ENCODE measurements around the gene LNX1.

The LNX1 gene

DNA sequence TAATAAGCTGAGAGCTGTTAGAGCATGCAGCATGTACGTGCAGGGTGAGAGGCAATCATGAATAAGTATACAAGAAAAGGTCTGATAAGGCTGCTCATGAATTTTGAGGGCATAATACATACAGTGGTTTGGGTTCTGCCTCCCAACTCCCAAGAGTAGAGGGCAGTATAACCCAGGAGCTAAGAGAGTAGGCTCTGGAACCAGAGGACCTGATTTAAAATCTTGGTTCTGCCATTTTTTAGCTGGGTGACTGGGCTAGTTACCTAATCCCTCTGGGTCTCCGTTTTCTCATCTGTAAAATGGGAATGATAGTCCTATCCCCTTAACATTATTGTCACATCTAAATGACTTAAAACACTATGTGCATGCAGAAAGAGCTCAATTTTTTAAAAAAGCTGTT is 85.3 kb downstream of the LNX1 start:
- H3K27me3 ChIP-seq (replicated peaks) = no peaks in the 10 kb centered on the region
- TF ChIP-seq, protein P1, sequence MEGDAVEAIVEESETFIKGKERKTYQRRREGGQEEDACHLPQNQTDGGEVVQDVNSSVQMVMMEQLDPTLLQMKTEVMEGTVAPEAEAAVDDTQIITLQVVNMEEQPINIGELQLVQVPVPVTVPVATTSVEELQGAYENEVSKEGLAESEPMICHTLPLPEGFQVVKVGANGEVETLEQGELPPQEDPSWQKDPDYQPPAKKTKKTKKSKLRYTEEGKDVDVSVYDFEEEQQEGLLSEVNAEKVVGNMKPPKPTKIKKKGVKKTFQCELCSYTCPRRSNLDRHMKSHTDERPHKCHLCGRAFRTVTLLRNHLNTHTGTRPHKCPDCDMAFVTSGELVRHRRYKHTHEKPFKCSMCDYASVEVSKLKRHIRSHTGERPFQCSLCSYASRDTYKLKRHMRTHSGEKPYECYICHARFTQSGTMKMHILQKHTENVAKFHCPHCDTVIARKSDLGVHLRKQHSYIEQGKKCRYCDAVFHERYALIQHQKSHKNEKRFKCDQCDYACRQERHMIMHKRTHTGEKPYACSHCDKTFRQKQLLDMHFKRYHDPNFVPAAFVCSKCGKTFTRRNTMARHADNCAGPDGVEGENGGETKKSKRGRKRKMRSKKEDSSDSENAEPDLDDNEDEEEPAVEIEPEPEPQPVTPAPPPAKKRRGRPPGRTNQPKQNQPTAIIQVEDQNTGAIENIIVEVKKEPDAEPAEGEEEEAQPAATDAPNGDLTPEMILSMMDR (IDR thresholded peaks at IDR 0.05; ENCODE audit: low read depth, low read length, missing control alignments) = peak; percentile 59
- peak; percentile 24 for DNase-seq
- H3K27ac ChIP-seq = no peak overlapping the region
- no peaks in the 10 kb centered on the region for H3K36me3 ChIP-seq (replicated peaks)
- H3K4me3 ChIP-seq (ENCODE audit: low read depth, low read length) = no peak overlapping the region
- in situ Hi-C loops (cut with HindIII; ENCODE audit: low pct_ligation_motif_present, low sequenced_read_pairs) = no loop called here

DNA sequence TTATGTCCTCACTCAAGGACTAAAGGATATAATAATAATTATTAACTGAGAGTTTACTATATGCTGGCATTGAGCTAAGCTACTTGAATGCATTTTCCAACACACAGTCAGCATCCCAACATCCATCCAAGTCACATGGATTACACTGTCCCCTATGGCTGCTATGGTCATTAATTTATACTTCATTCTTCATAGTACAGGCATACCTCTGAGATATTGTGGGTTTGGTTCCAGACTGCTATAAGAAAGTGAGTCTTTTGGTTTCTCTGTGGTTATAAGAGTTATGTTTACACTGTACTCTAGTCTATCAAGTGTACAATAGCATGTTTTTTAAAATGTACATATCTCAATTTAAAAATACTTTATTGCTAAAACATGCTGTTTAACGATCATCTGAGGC is 89.2 kb downstream of the LNX1 start:
- in situ Hi-C loops (cut with HindIII; ENCODE audit: low pct_ligation_motif_present, low sequenced_read_pairs) = no loop called here
- TF ChIP-seq, protein P1 (IDR thresholded peaks at IDR 0.05; ENCODE audit: low read depth, low read length, missing control alignments) = no peak
- Histone ChIP-seq H3K27me3 (replicated peaks) (no peaks in the 10 kb centered on the region), H3K36me3 (replicated peaks) (no peaks in the 10 kb centered on the region), H3K4me3 (ENCODE audit: low read depth, low read length) (no peak overlapping the region), H3K27ac (no peak overlapping the region)
- DNase-seq = no peak

DNA sequence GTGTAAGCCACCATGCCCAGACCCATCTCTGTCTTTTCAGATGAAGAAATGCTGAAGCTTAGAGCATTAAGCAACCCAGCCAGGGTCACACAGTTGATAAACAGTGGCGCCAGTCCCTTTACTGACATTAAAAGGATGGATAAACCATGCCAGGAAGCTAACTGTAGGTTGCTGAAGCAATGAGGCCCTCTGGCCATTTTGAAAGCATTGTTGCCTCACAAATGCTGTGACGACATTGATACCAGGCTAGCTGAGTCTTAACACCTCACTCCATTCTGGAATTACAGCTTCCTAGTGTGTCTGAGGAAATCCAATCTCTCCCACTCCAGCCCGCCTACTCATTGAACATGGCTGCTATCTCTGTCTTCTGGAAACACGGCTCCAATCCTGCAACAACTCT is 89.7 kb downstream of the LNX1 start:
- Histone ChIP-seq H3K27ac (no peak overlapping the region), H3K4me3 (ENCODE audit: low read depth, low read length) (no peak overlapping the region), H3K27me3 (replicated peaks) (no peaks in the 10 kb centered on the region), H3K36me3 (replicated peaks) (no peaks in the 10 kb centered on the region)
- in situ Hi-C loops (cut with HindIII; ENCODE audit: low pct_ligation_motif_present, low sequenced_read_pairs) = no loop called here
- TF ChIP-seq, protein P1 (IDR thresholded peaks at IDR 0.05; ENCODE audit: low read depth, low read length, missing control alignments) = no peak
- no peak for DNase-seq

DNA sequence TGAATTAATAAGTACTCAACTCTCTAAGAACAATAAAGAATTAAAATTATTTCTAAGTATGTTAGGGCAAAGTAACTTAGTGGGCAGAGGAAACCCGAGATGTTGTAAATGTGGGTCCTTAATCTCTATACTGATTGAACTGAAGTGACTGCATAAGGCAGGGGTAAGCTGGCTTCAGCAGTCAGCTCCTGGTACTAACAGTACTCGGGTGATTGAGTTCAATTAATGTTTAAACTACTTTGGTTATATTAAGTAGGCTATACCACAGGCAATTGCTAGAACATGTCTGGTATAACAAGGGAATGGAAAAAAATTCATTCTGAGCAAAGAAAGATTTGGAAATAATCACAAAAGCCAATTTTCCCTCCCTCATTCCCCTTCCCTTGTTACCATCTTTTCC is 90.7 kb downstream of the LNX1 start:
- no peak for DNase-seq
- TF ChIP-seq, protein P1 (IDR thresholded peaks at IDR 0.05; ENCODE audit: low read depth, low read length, missing control alignments) = no peak
- Histone ChIP-seq H3K36me3 (replicated peaks) (no peaks in the 10 kb centered on the region), H3K4me3 (ENCODE audit: low read depth, low read length) (no peak overlapping the region), H3K27me3 (replicated peaks) (no peaks in the 10 kb centered on the region), H3K27ac (no peak overlapping the region)
- in situ Hi-C loops (cut with HindIII; ENCODE audit: low pct_ligation_motif_present, low sequenced_read_pairs) = no loop called here

DNA sequence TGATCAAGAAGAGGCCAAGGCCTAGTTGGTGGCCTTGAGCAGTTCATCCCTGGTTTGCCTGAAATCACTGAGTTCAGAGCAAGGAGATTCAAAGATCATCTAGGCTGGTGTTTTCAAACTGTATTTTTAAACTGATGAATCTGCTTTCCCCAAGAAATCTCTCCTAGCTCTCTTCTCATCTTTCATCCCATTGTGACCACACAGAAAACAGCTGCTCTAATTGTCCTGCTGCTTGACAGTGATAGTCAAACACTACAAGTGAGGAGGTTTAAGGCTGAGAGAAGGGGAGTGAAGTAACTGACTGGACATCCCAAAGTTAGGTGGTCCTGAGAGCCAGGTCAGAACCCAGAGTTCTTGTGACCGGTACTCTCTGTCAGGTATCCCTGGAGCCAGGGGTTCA is 91.5 kb downstream of the LNX1 start:
- no peaks in the 10 kb centered on the region for H3K27me3 ChIP-seq (replicated peaks)
- in situ Hi-C loops (cut with HindIII; ENCODE audit: low pct_ligation_motif_present, low sequenced_read_pairs) = no loop called here
- H3K4me3 ChIP-seq (ENCODE audit: low read depth, low read length) = no peak overlapping the region
- TF ChIP-seq, protein P1 (IDR thresholded peaks at IDR 0.05; ENCODE audit: low read depth, low read length, missing control alignments) = no peak
- no peaks in the 10 kb centered on the region for H3K36me3 ChIP-seq (replicated peaks)
- DNase-seq = no peak
- no peak overlapping the region for H3K27ac ChIP-seq

DNA sequence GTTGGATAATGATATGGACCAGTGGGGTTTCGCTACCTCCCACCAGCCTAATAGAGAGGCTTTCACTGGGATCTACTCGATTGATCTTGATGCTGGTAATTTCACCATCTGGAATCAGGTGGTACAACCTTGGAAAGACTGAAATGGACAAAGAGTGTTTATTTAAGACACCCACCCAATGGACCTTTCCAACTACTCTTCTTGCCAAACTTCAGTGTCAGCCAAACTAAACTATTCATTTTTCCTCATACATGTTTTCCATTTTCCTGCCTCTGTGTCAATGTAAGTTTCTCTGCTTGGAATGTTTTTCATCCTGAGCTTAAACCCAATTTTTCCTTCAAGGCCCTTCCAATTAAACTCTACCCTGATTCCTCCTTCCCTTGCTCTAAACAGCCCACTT is 92.6 kb downstream of the LNX1 start:
- Histone ChIP-seq H3K27me3 (replicated peaks) (no peaks in the 10 kb centered on the region), H3K36me3 (replicated peaks) (no peaks in the 10 kb centered on the region), H3K27ac (no peak overlapping the region), H3K4me3 (ENCODE audit: low read depth, low read length) (no peak overlapping the region)
- TF ChIP-seq, protein P1 (IDR thresholded peaks at IDR 0.05; ENCODE audit: low read depth, low read length, missing control alignments) = no peak
- in situ Hi-C loops (cut with HindIII; ENCODE audit: low pct_ligation_motif_present, low sequenced_read_pairs) = no loop called here
- DNase-seq = no peak
